ENCODE measurements around the gene SLC35C1. TPM values are rescaled to one million over a fixed set of nuclear protein-coding genes. Genes with fewer than 3 reads are reported as not detected.

SLC35C1 gene
- polyA plus RNA-seq, 1 donor (not counting 4 experiments of a cell fraction or from before 2014, with no cell fraction given), result 4.9 TPM

- TF ChIP-seq CTCF (optimal IDR thresholded peaks at IDR 0.05 in 1 of 3, IDR thresholded peaks at IDR 0.05 in 1 of 3, conservative IDR thresholded peaks at IDR 0.05 in 1 of 3; ENCODE audit: extremely low read depth in 1 of 3, insufficient read depth in 2 of 3, low read length in 3 of 3), result no peak
- no peak for TF ChIP-seq EZH2 (IDR thresholded peaks at IDR 0.05; ENCODE audit: low read length)
- Histone ChIP-seq H3K36me3 (ENCODE audit: control insufficient read depth in 2 of 2, extremely low read depth in 1 of 2, insufficient read depth in 2 of 2, low read length in 2 of 2) (no peaks in the 10 kb centered on the region), H3K4me1 (ENCODE audit: control insufficient read depth, extremely low read depth, insufficient read depth, low read length) (no peaks in the 10 kb centered on the region), H3K79me2 (ENCODE audit: control insufficient read depth, insufficient read depth, low read length) (no peaks in the 10 kb centered on the region), H3K4me3 (ENCODE audit: control insufficient read depth in 2 of 3, extremely low read depth in 1 of 3, insufficient read depth in 2 of 3, low read depth in 1 of 3, low read length in 3 of 3) (no peak overlapping the region), H3K4me2 (ENCODE audit: control insufficient read depth, extremely low read depth, insufficient read depth, low read depth, low read length) (no peak overlapping the region), H3K9me3 (ENCODE audit: control insufficient read depth, low read depth, low read length) (no peaks in the 10 kb centered on the region), H3K27me3 (ENCODE audit: control insufficient read depth, extremely low read depth, insufficient read depth, low read length) (no peaks in the 10 kb centered on the region), H3K9ac (ENCODE audit: control insufficient read depth, extremely low read depth, insufficient read depth, low read length) (no peak overlapping the region), H3K9me1 (ENCODE audit: control insufficient read depth, extremely low read depth, insufficient read depth, low read length) (no peaks in the 10 kb centered on the region), H3K27ac (ENCODE audit: control insufficient read depth, insufficient read depth, low read length) (no peak overlapping the region), H2AFZ (ENCODE audit: control insufficient read depth, low read length) (no peak overlapping the region), H4K20me1 (ENCODE audit: control insufficient read depth, extremely low read depth, insufficient read depth, low read length) (no peaks in the 10 kb centered on the region)
- dilution Hi-C loops (cut with MboI; ENCODE audit: extremely low pct_ligation_motif_present, low sequenced_read_pairs), result no loop called here
- no peak for FAIRE-seq
- DNase-seq (ENCODE audit: low read depth, low spot score), result no peak
Observed at GRCh38 chr11:45796461-45796861, 8.5 kb upstream of the SLC35C1 start.

- dilution Hi-C loops (cut with MboI; ENCODE audit: extremely low pct_ligation_motif_present, low sequenced_read_pairs), result no loop called here
- no peak for DNase-seq (ENCODE audit: low read depth, low spot score)
- Histone ChIP-seq H3K27ac (ENCODE audit: control insufficient read depth, insufficient read depth, low read length) (no peak overlapping the region), H3K4me1 (ENCODE audit: control insufficient read depth, extremely low read depth, insufficient read depth, low read length) (no peaks in the 10 kb centered on the region), H3K4me3 (ENCODE audit: control insufficient read depth in 2 of 3, extremely low read depth in 1 of 3, insufficient read depth in 2 of 3, low read depth in 1 of 3, low read length in 3 of 3) (no peak overlapping the region), H3K27me3 (ENCODE audit: control insufficient read depth, extremely low read depth, insufficient read depth, low read length) (no peaks in the 10 kb centered on the region), H3K4me2 (ENCODE audit: control insufficient read depth, extremely low read depth, insufficient read depth, low read depth, low read length) (no peak overlapping the region), H3K9ac (ENCODE audit: control insufficient read depth, extremely low read depth, insufficient read depth, low read length) (no peak overlapping the region), H3K9me3 (ENCODE audit: control insufficient read depth, low read depth, low read length) (no peaks in the 10 kb centered on the region), H2AFZ (ENCODE audit: control insufficient read depth, low read length) (no peak overlapping the region), H3K36me3 (ENCODE audit: control insufficient read depth in 2 of 2, extremely low read depth in 1 of 2, insufficient read depth in 2 of 2, low read length in 2 of 2) (no peaks in the 10 kb centered on the region), H3K79me2 (ENCODE audit: control insufficient read depth, insufficient read depth, low read length) (no peaks in the 10 kb centered on the region), H3K9me1 (ENCODE audit: control insufficient read depth, extremely low read depth, insufficient read depth, low read length) (no peaks in the 10 kb centered on the region), H4K20me1 (ENCODE audit: control insufficient read depth, extremely low read depth, insufficient read depth, low read length) (no peaks in the 10 kb centered on the region)
- no peak for TF ChIP-seq CTCF (optimal IDR thresholded peaks at IDR 0.05 in 1 of 3, IDR thresholded peaks at IDR 0.05 in 1 of 3, conservative IDR thresholded peaks at IDR 0.05 in 1 of 3; ENCODE audit: extremely low read depth in 1 of 3, insufficient read depth in 2 of 3, low read length in 3 of 3)
- no peak for TF ChIP-seq EZH2 (IDR thresholded peaks at IDR 0.05; ENCODE audit: low read length)
- no peak for FAIRE-seq
Observed at GRCh38 chr11:45798793-45799441, 6.0 kb upstream of the SLC35C1 start.
